GM21825 (cell line): ENCODE results near the gene GAS2.

Source experiments
- ATAC-seq: cut with Tn5 transposase; IDR thresholded peaks from one replicate; pipeline ENCODE4 v1.9.1; 2021; ENCODE audit warnings: mild to moderate bottlenecking, moderate library complexity; ENCODE audit not compliant: unreplicated experiment

Gene GAS2

DNA sequence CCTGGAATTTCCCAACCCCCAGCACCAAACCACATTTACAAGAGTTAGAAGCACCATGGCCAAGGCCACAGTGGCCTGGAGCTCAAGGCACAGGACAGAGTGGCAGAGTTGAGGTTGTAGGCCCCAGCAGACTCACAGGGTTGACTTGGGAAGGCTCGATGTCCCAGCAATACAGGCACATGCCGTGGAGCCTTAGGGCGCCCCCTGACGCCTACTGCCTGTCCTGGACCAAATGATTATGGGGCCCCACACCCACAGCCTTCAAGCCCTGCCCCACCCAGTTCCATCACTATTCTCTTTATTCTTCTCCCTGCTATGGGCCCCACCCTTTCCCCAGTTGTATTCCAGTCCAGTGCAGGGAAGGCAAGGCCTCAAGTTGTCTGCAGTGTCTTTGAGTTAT, 193.8 kb downstream of the GAS2 start, which contains the start of gene CCDC179:
CCDC179 (minus strand) TSS at position 234 of the 400 bp plus-strand sequence; CDS start at position 181, 53 bp downstream.
- no peak for ATAC-seq
